K562 (cell line): ENCODE results near the gene COL23A1. TPM values are rescaled to one million over a fixed set of nuclear protein-coding genes. Genes with fewer than 3 reads are reported as not detected.

Experiments used
- ATAC-seq: fragments of 200-7000 bp; cut with Tn5 transposase; 3 replicates; pipeline ENCODE4 v1.9.1; 2020; ENCODE audit warnings: moderate library complexity
- BruUV-seq: library from RNA; stranded (reverse); fragments of 400-500 nt; replicated peaks from 2 replicates; lab custom pipeline; 2021; lab: Mats Ljungman, UMichigan
- CTCF ChIA-PET: fragments of 300-600 bp; formaldehyde crosslinking; extraction: SDS; loops from one replicate; lab custom pipeline; 2021; ENCODE audit warnings: low intra/inter-chr PET ratio; lab: Yijun Ruan, JAX
- POLR2A ChIA-PET: fragments of 300-600, 350-650 bp; sonication (Branson Sonifier 250); formaldehyde crosslinking; extraction: SDS; loops from one replicate; lab custom pipeline; 2021; ENCODE audit warnings: antibody characterized with exemption, inconsistent platforms; lab: Yijun Ruan, JAX
- DNase-seq, 4 experiments: peaks; one replicate each; pipeline versions ENCODE4 v3.0.0 to v3.0.0-alpha.2; 2011 to 2018; ENCODE audit warnings: low spot score in 3 of 4, mixed read lengths in 3 of 4; ENCODE audit errors: extremely low read depth in 1 of 4
- FAIRE-seq: peaks from 2 replicates; lab custom pipeline; 2011; peaks lifted over from hg19 to GRCh38; lab: Jason Lieb, UNC
- H2AFZ ChIP-seq: 2 replicates; pipeline ENCODE4 v1.6.0; 2011; ENCODE audit warnings: low read depth, low read length, control low read depth, inconsistent platforms
- H3K27ac ChIP-seq: fragments of 200-600 bp; 3 replicates; pipeline ENCODE4 v1.8.0; 2011; ENCODE audit warnings: low read depth, mild to moderate bottlenecking, control low read depth, inconsistent platforms, low read length, moderate library complexity, mixed read lengths; ENCODE audit errors: extremely low read depth
- H3K27me3 ChIP-seq, 2 experiments: fragments of 300-600 bp in 1 of 2; 2 replicates in 1 of 2; 3 replicates in 1 of 2; pipeline versions ENCODE4 v1.6.0 to v1.8.0; 2011; ENCODE audit warnings: inconsistent platforms in 2 of 2, low read length in 2 of 2, mild to moderate bottlenecking in 1 of 2, mixed read lengths in 1 of 2, moderate library complexity in 1 of 2; ENCODE audit not compliant: control insufficient read depth in 2 of 2, insufficient read depth in 2 of 2
- H3K36me3 ChIP-seq: fragments of 300-600 bp; 3 replicates; pipeline ENCODE4 v1.8.0; 2011; ENCODE audit warnings: mild to moderate bottlenecking, low read length, inconsistent platforms; ENCODE audit not compliant: control insufficient read depth, insufficient read depth
- H3K4me1 ChIP-seq, 2 experiments: fragments of 200-600 bp in 1 of 2; replicated peaks in 1 of 2; 2 replicates in 1 of 2; 3 replicates in 1 of 2; pipeline versions ENCODE4 v1.5.1 to v1.8.0; 2011; ENCODE audit warnings: inconsistent platforms in 2 of 2, low read length in 2 of 2, mild to moderate bottlenecking in 1 of 2, mixed read lengths in 1 of 2, moderate library complexity in 1 of 2; ENCODE audit not compliant: control insufficient read depth in 2 of 2, insufficient read depth in 2 of 2
- H3K4me2 ChIP-seq: 2 replicates; pipeline ENCODE4 v1.6.1; 2011; ENCODE audit warnings: low read length, control low read depth, inconsistent platforms, mixed read lengths; ENCODE audit not compliant: insufficient read depth
- H3K4me3 ChIP-seq: fragments of 200-600 bp; sonication (generic), shearing (Covaris generic); 2 replicates; pipeline ENCODE4 v1.5.1; 2016; ENCODE audit warnings: control low read depth, inconsistent platforms
- H3K79me2 ChIP-seq: fragments of 200-600 bp; 3 replicates; pipeline ENCODE4 v1.8.0; 2011; ENCODE audit warnings: low read length, inconsistent platforms; ENCODE audit not compliant: control insufficient read depth, insufficient read depth
- H3K9ac ChIP-seq, 2 experiments: 2 replicates each; pipeline versions ENCODE4 v1.6.0 to v1.6.1; 2011; ENCODE audit warnings: low read depth in 2 of 2, low read length in 2 of 2, control low read depth in 1 of 2, inconsistent platforms in 1 of 2, mild to moderate bottlenecking in 1 of 2, mixed read lengths in 1 of 2; ENCODE audit not compliant: insufficient read depth in 1 of 2
- H3K9me1 ChIP-seq: one replicate; pipeline ENCODE4 v1.6.0; 2011; ENCODE audit warnings: inconsistent platforms, mild to moderate bottlenecking, low read length, moderate library complexity; ENCODE audit not compliant: control insufficient read depth, insufficient read depth
- H3K9me3 ChIP-seq: replicated peaks from 2 replicates; pipeline ENCODE4 v1.5.1; 2011; ENCODE audit warnings: low read depth, low read length, inconsistent platforms; ENCODE audit not compliant: control insufficient read depth, insufficient read depth
- H4K20me1 ChIP-seq: replicated peaks from 2 replicates; pipeline ENCODE4 v1.6.1; 2011; ENCODE audit warnings: low read length, inconsistent platforms, mixed read lengths; ENCODE audit not compliant: control insufficient read depth, insufficient read depth
- ASH1L ChIP-seq: fragments of 450-650 bp; IDR thresholded peaks from 2 replicates; pipeline ENCODE4 v1.6.1; 2018; ENCODE audit warnings: borderline replicate concordance, mild to moderate bottlenecking, low read depth; ENCODE audit not compliant: partially characterized antibody
- BCOR ChIP-seq: fragments of 450-650 bp; IDR thresholded peaks from 2 replicates; pipeline ENCODE4 v1.6.1; 2016
- BRF2 ChIP-seq: IDR thresholded peaks from 3 replicates; pipeline ENCODE4 v1.6.1; 2011; ENCODE audit warnings: borderline replicate concordance, mild to moderate bottlenecking; ENCODE audit not compliant: insufficient read length, insufficient read depth
- CHD1 ChIP-seq: fragments of 200-600 bp; sonication (generic); IDR thresholded peaks from one replicate; pipeline ENCODE4 v1.6.1; 2012; ENCODE audit warnings: mild to moderate bottlenecking, moderate library complexity, low read length, inconsistent platforms
- FOXA3 ChIP-seq, 2 experiments: fragments of 450-650 bp in 1 of 2; sonication (generic) in 1 of 2; formaldehyde crosslinking; IDR thresholded peaks in 1 of 2; conservative IDR thresholded peaks in 1 of 2; 2 replicates each; pipeline versions ENCODE4 v1.4.0 to v1.8.0; 2020 to 2022; ENCODE audit warnings: mild to moderate bottlenecking in 2 of 2, missing genetic modification reagents in 1 of 2
- FOXJ3 ChIP-seq: sonication (generic); formaldehyde crosslinking; IDR thresholded peaks from 2 replicates; pipeline ENCODE4 v1.4.0; 2020; ENCODE audit warnings: mild to moderate bottlenecking, missing genetic modification reagents
- HDAC1 ChIP-seq, 2 experiments: fragments of 450-650 bp; IDR thresholded peaks; 2 replicates each; pipeline ENCODE4 v1.6.1; 2016 to 2017; ENCODE audit warnings: inconsistent platforms in 1 of 2, mild to moderate bottlenecking in 1 of 2, moderate library complexity in 1 of 2
- POLR2G ChIP-seq: fragments of 200-400 bp; formaldehyde crosslinking; IDR thresholded peaks from 2 replicates; pipeline ENCODE4 v1.6.1; 2017; ENCODE audit warnings: low read depth, mild to moderate bottlenecking, antibody characterized with exemption, low read length, moderate library complexity
- STAT5A ChIP-seq: IDR thresholded peaks from 2 replicates; pipeline ENCODE4 v1.6.1; 2012; ENCODE audit warnings: low read length, inconsistent platforms, borderline replicate concordance
- TEAD2 ChIP-seq: fragments of 450-650 bp; IDR thresholded peaks from 2 replicates; pipeline ENCODE4 v1.6.1; 2016; ENCODE audit warnings: missing genetic modification characterization, control low read depth, missing compliant biosample characterization
- YBX1 ChIP-seq: fragments of 450-650 bp; IDR thresholded peaks from 2 replicates; pipeline ENCODE4 v1.7.1; 2016; ENCODE audit warnings: mild to moderate bottlenecking
- ZBTB2 ChIP-seq: fragments of 450-650 bp; IDR thresholded peaks from 2 replicates; pipeline ENCODE4 v1.6.1; 2016; ENCODE audit warnings: antibody characterized with exemption
- ZBTB7A ChIP-seq: IDR thresholded peaks from 2 replicates; pipeline ENCODE4 v1.6.1; 2011; ENCODE audit warnings: low read depth, mild to moderate bottlenecking, low read length, moderate library complexity, borderline replicate concordance; ENCODE audit not compliant: control insufficient read depth
- ZNF707 ChIP-seq: fragments of 250-450 bp; sonication (Bioruptor Pico); conservative IDR thresholded peaks from 2 replicates; pipeline ENCODE4 v1.8.0; 2022; ENCODE audit warnings: inconsistent platforms, mild to moderate bottlenecking, moderate library complexity
- WGBS: fragments of 100-300 bp; shearing (Covaris generic); methylation state at CpG from one replicate; pipeline ENCODE4 v1.1.6; 2016; ENCODE audit warnings: low coverage, mixed read lengths; ENCODE audit not compliant: insufficient coverage; ENCODE audit errors: missing lambda C conversion rate; 5-methylcytosine and 5-hydroxymethylcytosine counted together
- in situ Hi-C: fragments of 300-500 bp; cut with MboI; formaldehyde crosslinking; loops from 4 replicates; pipeline ENCODE4 v1.15.0; 2018; ENCODE audit warnings: inconsistent platforms, mixed read lengths
- intact Hi-C: fragments of 100-400 bp; cut with micrococcal nuclease; formaldehyde crosslinking; loops from 2 replicates; pipeline ENCODE4 v1.14.2; 2022
- polyA plus RNA-seq, 8 experiments: library from polyadenylated mRNA; depleted of rRNA in 4 of 8; stranded (reverse) in 5 of 8; unstranded in 3 of 8; fragments of >200 nt; fragmentation: Nextera tagmentation in 2 of 8; fragmentation: Illumina TruSeq in 1 of 8; extraction: Ambion mirVana in 2 of 8; extraction: Trizol in 1 of 8; gene quantifications; 2 replicates each; pipeline versions ENCODE4 v1.2.1 to v1.2.3, GENCODE V29; 2011 to 2014; ENCODE audit warnings: inconsistent platforms in 1 of 8, missing spikeins in 1 of 8
- total RNA-seq, 7 experiments: library from RNA; depleted of rRNA in 6 of 7; stranded (reverse); fragments of >200 nt in 6 of 7; fragmentation: Illumina TruSeq in 2 of 7; extraction: Trizol in 2 of 7; gene quantifications; 2 replicates each; pipeline versions ENCODE4 v1.2.1 to v1.2.3, GENCODE V29; 2011 to 2021; ENCODE audit warnings: low replicate concordance in 1 of 7
- TF ChIP-seq, protein P1 (sequence below): IDR thresholded peaks from 2 replicates; pipeline ENCODE4 v1.6.1; 2014; ENCODE audit warnings: antibody characterized with exemption

COL23A1 gene
- total and polyA plus RNA-seq, 9 of the 15 experiments (the other 6 are each of a cell fraction or from before 2014, with no cell fraction given), result 0.09 TPM; not detected in 8

DNA sequence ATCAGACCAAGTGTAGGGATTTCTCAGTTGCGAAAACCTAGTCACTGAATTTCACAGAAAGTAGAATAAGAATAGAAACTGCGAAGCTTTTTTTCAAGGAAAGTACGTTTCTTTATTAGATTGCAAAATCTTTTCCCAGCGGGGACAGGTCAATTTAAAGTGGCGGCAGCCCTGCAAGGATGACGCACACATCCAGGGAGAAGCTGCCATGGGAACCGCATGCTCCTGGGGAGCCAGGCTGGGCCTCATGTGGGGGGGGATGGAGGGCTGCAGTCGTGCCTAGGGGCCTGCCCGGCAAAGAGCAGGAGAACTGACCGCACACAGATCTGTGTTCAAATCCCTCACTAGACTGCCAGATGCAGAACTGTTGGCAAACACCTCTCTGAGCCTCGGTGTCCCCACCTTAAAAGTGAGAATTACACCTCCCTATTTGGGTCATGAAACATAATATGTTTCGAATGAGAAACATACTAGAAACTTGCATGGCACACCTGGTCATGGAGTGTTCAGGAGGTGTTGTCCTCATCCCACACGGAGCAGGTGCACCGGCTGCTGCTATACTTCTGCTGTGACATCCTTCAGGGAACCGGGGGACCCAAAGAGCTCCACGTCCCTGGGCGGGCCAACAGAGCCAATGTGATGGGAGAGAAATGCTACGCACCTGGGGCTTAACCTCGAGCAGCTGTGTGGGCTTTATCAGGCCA lies 229.8 kb downstream of the COL23A1 start:
- Histone ChIP-seq H3K4me2 (no peak overlapping the region), H3K9ac (no peak overlapping the region), H3K79me2 (no peaks in the 10 kb centered on the region), H3K27me3 (peaks cover 35 to 79% of the 10 kb centered on the region in 2 experiments), H3K27ac (no peak overlapping the region), H3K4me1 (peaks cover 0 to 3% of the 10 kb centered on the region in 2 experiments; a peak in 1 of 5 replicates), H3K9me3 (peaks cover 6% of the 10 kb centered on the region; the same call in 1 of the 2 replicates), H3K36me3 (no peaks in the 10 kb centered on the region), H3K4me3 (no peak overlapping the region), H2AFZ (no peak overlapping the region), H4K20me1 (no peaks in the 10 kb centered on the region; the same call in 1 of the 2 replicates), H3K9me1 (peaks cover 4% of the 10 kb centered on the region)
- DNase-seq, result no peak
- no peak for ATAC-seq
- intact Hi-C loops (no loop called here), in situ Hi-C loops (no loop called here)
- TF ChIP-seq CHD1 (no peak), BRF2 (no peak), TEAD2 (no peak), ZNF707 (CRISPR knock-in tag) (no peak), ZBTB7A (no peak), HDAC1 (IDR thresholded peaks at IDR 0.05) (no peak), YBX1 (no peak), FOXA3 (CRISPR knock-in tag; conservative IDR thresholded peaks at IDR 0.05 in 1 of 2, IDR thresholded peaks at IDR 0.05 in 1 of 2) (no peak), FOXJ3 (CRISPR knock-in tag) (no peak), STAT5A (no peak), POLR2G (no peak), ZBTB2 (no peak), ASH1L (no peak), BCOR (no peak)
- TF ChIP-seq, protein P1, sequence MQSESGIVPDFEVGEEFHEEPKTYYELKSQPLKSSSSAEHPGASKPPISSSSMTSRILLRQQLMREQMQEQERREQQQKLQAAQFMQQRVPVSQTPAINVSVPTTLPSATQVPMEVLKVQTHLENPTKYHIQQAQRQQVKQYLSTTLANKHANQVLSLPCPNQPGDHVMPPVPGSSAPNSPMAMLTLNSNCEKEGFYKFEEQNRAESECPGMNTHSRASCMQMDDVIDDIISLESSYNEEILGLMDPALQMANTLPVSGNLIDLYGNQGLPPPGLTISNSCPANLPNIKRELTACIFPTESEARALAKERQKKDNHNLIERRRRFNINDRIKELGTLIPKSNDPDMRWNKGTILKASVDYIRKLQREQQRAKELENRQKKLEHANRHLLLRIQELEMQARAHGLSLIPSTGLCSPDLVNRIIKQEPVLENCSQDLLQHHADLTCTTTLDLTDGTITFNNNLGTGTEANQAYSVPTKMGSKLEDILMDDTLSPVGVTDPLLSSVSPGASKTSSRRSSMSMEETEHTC, result no peak
- ChIA-PET POLR2A (interaction anchor here (1.0 kb wide), 1 partner anchor 10 kb away, joined by 3 read pairs; no protein-coding TSS in a partner anchor), CTCF (no interaction called here)
- BruUV-seq, result no TSS peak
- no peak for FAIRE-seq
- 6% methylated on average over 18 of the region's 19 CpGs for WGBS
